K562 (cell line): Measurements from ENCODE around the gene NDUFB8. TPM values are rescaled to one million over a fixed set of nuclear protein-coding genes. Genes with fewer than 3 reads are reported as not detected.
A peak's percentile ranks its signal among the peaks of the same experiment; 100 is the strongest.

Experiments
- ATF1 ChIP-seq, 2 experiments: fragments of 450-650 bp in 1 of 2; IDR thresholded peaks; 2 replicates each; pipeline ENCODE4 v1.6.1; 2016; ENCODE audit warnings: missing compliant biosample characterization in 1 of 2, missing genetic modification characterization in 1 of 2
- CBX1 ChIP-seq: sonication (generic); IDR thresholded peaks from 2 replicates; pipeline ENCODE4 v1.6.1; 2016; ENCODE audit warnings: antibody characterized with exemption, low read depth, mild to moderate bottlenecking
- HDAC6 ChIP-seq: IDR thresholded peaks from 2 replicates; pipeline ENCODE4 v1.6.1; 2012; ENCODE audit warnings: low read depth, mild to moderate bottlenecking, control low read depth, inconsistent platforms, low read length, moderate library complexity
- HDGF ChIP-seq: fragments of 450-650 bp; IDR thresholded peaks from 2 replicates; pipeline ENCODE4 v1.6.1; 2016
- HMGN3 ChIP-seq: IDR thresholded peaks from 2 replicates; pipeline ENCODE4 v1.6.1; 2011; ENCODE audit warnings: borderline replicate concordance, low read depth, mild to moderate bottlenecking, mixed read lengths, low read length; ENCODE audit not compliant: insufficient read length; ENCODE audit errors: extremely low read depth
- KLF6 ChIP-seq: fragments of 250-450 bp; sonication (Bioruptor Pico); IDR thresholded peaks from 2 replicates; pipeline ENCODE4 v1.4.0; 2020; ENCODE audit warnings: mild to moderate bottlenecking, moderate library complexity, borderline replicate concordance
- SMC3 ChIP-seq: conservative IDR thresholded peaks from 2 replicates; pipeline ENCODE4 v1.6.1; 2011; ENCODE audit warnings: low read depth, low read length, improper control_type of control experiment; ENCODE audit not compliant: insufficient read depth
- TCFL5 ChIP-seq: fragments of 250-450 bp; sonication (Bioruptor Pico); conservative IDR thresholded peaks from 2 replicates; pipeline ENCODE4 v1.6.1; 2021; ENCODE audit warnings: mild to moderate bottlenecking, moderate library complexity, matching md5 sums
- TGIF2 ChIP-seq: sonication (generic); formaldehyde crosslinking; IDR thresholded peaks from 2 replicates; pipeline ENCODE4 v1.8.1; 2022; ENCODE audit warnings: mild to moderate bottlenecking, missing genetic modification reagents, moderate library complexity
- ZNF324 ChIP-seq: fragments of 250-450 bp; sonication (Bioruptor Pico); IDR thresholded peaks from 2 replicates; pipeline ENCODE4 v1.4.0; 2020; ENCODE audit warnings: mild to moderate bottlenecking
- ZNF75A ChIP-seq: fragments of 450-650 bp; formaldehyde crosslinking; IDR thresholded peaks from 2 replicates; pipeline ENCODE4 v1.4.0; 2020; ENCODE audit warnings: mild to moderate bottlenecking
- ZNF766 ChIP-seq: fragments of 200-800 bp; sonication (Bioruptor generic); conservative IDR thresholded peaks from 2 replicates; pipeline ENCODE4 v1.6.1; 2016; ENCODE audit warnings: missing genetic modification characterization, missing compliant biosample characterization
- ZNF780A ChIP-seq: fragments of 250-450 bp; sonication (Bioruptor Pico); IDR thresholded peaks from 2 replicates; pipeline ENCODE4 v1.5.0; 2021; ENCODE audit warnings: mild to moderate bottlenecking
- polyA plus RNA-seq, 8 experiments: library from polyadenylated mRNA; depleted of rRNA in 4 of 8; stranded (reverse) in 5 of 8; unstranded in 3 of 8; fragments of >200 nt; fragmentation: Nextera tagmentation in 2 of 8; fragmentation: Illumina TruSeq in 1 of 8; extraction: Ambion mirVana in 2 of 8; extraction: Trizol in 1 of 8; gene quantifications; 2 replicates each; pipeline versions ENCODE4 v1.2.1 to v1.2.3, GENCODE V29; 2011 to 2014; ENCODE audit warnings: inconsistent platforms in 1 of 8, missing spikeins in 1 of 8
- total RNA-seq, 7 experiments: library from RNA; depleted of rRNA in 6 of 7; stranded (reverse); fragments of >200 nt in 6 of 7; fragmentation: Illumina TruSeq in 2 of 7; extraction: Trizol in 2 of 7; gene quantifications; 2 replicates each; pipeline versions ENCODE4 v1.2.1 to v1.2.3, GENCODE V29; 2011 to 2021; ENCODE audit warnings: low replicate concordance in 1 of 7
- TF ChIP-seq, protein P1 (sequence below): fragments of 250-450 bp; sonication (Bioruptor Pico); IDR thresholded peaks from 2 replicates; pipeline ENCODE4 v1.4.0; 2020
- TF ChIP-seq, protein P2 (sequence below): fragments of 450-650 bp; IDR thresholded peaks from 2 replicates; pipeline ENCODE4 v1.6.1; 2017; ENCODE audit warnings: antibody characterized with exemption, mild to moderate bottlenecking
- TF ChIP-seq, protein P3 (sequence below): fragments of 150-350 bp; conservative IDR thresholded peaks from 2 replicates; pipeline ENCODE4 v1.6.1; 2014; ENCODE audit warnings: low read length

NDUFB8 gene
- total and polyA plus RNA-seq, 9 of the 15 experiments (the other 6 are each of a cell fraction or from before 2014, with no cell fraction given), result 131 to 360 (median 199) TPM

DNA sequence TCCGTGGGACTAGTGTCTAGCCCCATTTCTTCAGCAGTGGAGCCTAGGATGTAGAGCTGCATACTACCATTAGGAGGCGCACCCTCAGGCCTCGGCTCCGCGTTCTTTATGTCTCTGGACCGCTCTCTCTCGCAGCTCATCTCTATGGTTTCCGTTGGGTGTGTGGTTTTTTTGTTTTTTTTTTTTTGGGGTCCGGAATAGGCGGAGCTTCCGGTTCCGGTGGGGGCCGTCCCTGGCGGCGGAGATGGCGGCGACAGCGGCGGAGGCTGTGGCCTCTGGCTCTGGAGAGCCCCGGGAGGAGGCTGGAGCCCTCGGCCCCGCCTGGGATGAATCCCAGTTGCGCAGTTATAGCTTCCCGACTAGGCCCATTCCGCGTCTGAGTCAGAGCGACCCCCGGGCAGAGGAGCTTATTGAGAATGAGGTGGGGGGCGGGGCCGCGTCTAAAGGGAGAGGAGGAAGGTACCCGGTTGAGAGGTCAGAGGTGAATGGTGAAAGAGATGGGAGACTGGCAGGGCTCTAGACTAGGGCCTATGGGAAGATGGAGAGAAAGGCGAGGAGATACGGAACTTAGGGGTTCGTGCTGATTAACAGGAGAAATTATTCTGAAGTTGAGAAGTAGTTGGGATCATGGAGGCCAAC, 6.2 kb upstream of the NDUFB8 start, which contains the start of gene HIF1AN (continued):
- TF ChIP-seq KLF6, result no peak
- TF ChIP-seq CBX1, result no peak
- TF ChIP-seq, protein P1, sequence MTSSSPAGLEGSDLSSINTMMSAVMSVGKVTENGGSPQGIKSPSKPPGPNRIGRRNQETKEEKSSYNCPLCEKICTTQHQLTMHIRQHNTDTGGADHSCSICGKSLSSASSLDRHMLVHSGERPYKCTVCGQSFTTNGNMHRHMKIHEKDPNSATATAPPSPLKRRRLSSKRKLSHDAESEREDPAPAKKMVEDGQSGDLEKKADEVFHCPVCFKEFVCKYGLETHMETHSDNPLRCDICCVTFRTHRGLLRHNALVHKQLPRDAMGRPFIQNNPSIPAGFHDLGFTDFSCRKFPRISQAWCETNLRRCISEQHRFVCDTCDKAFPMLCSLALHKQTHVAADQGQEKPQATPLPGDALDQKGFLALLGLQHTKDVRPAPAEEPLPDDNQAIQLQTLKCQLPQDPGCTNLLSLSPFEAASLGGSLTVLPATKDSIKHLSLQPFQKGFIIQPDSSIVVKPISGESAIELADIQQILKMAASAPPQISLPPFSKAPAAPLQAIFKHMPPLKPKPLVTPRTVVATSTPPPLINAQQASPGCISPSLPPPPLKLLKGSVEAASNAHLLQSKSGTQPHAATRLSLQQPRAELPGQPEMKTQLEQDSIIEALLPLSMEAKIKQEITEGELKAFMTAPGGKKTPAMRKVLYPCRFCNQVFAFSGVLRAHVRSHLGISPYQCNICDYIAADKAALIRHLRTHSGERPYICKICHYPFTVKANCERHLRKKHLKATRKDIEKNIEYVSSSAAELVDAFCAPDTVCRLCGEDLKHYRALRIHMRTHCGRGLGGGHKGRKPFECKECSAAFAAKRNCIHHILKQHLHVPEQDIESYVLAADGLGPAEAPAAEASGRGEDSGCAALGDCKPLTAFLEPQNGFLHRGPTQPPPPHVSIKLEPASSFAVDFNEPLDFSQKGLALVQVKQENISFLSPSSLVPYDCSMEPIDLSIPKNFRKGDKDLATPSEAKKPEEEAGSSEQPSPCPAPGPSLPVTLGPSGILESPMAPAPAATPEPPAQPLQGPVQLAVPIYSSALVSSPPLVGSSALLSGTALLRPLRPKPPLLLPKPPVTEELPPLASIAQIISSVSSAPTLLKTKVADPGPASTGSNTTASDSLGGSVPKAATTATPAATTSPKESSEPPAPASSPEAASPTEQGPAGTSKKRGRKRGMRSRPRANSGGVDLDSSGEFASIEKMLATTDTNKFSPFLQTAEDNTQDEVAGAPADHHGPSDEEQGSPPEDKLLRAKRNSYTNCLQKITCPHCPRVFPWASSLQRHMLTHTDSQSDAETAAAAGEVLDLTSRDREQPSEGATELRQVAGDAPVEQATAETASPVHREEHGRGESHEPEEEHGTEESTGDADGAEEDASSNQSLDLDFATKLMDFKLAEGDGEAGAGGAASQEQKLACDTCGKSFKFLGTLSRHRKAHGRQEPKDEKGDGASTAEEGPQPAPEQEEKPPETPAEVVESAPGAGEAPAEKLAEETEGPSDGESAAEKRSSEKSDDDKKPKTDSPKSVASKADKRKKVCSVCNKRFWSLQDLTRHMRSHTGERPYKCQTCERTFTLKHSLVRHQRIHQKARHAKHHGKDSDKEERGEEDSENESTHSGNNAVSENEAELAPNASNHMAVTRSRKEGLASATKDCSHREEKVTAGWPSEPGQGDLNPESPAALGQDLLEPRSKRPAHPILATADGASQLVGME (CRISPR knock-in tag), result no peak
- TF ChIP-seq, protein P2, sequence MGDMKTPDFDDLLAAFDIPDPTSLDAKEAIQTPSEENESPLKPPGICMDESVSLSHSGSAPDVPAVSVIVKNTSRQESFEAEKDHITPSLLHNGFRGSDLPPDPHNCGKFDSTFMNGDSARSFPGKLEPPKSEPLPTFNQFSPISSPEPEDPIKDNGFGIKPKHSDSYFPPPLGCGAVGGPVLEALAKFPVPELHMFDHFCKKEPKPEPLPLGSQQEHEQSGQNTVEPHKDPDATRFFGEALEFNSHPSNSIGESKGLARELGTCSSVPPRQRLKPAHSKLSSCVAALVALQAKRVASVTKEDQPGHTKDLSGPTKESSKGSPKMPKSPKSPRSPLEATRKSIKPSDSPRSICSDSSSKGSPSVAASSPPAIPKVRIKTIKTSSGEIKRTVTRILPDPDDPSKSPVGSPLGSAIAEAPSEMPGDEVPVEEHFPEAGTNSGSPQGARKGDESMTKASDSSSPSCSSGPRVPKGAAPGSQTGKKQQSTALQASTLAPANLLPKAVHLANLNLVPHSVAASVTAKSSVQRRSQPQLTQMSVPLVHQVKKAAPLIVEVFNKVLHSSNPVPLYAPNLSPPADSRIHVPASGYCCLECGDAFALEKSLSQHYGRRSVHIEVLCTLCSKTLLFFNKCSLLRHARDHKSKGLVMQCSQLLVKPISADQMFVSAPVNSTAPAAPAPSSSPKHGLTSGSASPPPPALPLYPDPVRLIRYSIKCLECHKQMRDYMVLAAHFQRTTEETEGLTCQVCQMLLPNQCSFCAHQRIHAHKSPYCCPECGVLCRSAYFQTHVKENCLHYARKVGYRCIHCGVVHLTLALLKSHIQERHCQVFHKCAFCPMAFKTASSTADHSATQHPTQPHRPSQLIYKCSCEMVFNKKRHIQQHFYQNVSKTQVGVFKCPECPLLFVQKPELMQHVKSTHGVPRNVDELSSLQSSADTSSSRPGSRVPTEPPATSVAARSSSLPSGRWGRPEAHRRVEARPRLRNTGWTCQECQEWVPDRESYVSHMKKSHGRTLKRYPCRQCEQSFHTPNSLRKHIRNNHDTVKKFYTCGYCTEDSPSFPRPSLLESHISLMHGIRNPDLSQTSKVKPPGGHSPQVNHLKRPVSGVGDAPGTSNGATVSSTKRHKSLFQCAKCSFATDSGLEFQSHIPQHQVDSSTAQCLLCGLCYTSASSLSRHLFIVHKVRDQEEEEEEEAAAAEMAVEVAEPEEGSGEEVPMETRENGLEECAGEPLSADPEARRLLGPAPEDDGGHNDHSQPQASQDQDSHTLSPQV, result no peak
- TF ChIP-seq ATF1 (CRISPR knock-in tag; IDR thresholded peaks at IDR 0.05), result no peak
- peak; percentile 51 for TF ChIP-seq ATF1 (tag; IDR thresholded peaks at IDR 0.05)
- no peak for TF ChIP-seq HDGF
- no peak for TF ChIP-seq TCFL5 (CRISPR knock-in tag)
- no peak for TF ChIP-seq ZNF780A
- TF ChIP-seq ZNF324 (CRISPR knock-in tag), result no peak
- TF ChIP-seq ZNF75A (CRISPR knock-in tag), result no peak
- no peak for TF ChIP-seq ZNF766 (CRISPR knock-in tag)
- no peak for TF ChIP-seq SMC3
- no peak for TF ChIP-seq HDAC6
- TF ChIP-seq HMGN3, result no peak
- no peak for TF ChIP-seq TGIF2 (CRISPR knock-in tag)
- TF ChIP-seq, protein P3, sequence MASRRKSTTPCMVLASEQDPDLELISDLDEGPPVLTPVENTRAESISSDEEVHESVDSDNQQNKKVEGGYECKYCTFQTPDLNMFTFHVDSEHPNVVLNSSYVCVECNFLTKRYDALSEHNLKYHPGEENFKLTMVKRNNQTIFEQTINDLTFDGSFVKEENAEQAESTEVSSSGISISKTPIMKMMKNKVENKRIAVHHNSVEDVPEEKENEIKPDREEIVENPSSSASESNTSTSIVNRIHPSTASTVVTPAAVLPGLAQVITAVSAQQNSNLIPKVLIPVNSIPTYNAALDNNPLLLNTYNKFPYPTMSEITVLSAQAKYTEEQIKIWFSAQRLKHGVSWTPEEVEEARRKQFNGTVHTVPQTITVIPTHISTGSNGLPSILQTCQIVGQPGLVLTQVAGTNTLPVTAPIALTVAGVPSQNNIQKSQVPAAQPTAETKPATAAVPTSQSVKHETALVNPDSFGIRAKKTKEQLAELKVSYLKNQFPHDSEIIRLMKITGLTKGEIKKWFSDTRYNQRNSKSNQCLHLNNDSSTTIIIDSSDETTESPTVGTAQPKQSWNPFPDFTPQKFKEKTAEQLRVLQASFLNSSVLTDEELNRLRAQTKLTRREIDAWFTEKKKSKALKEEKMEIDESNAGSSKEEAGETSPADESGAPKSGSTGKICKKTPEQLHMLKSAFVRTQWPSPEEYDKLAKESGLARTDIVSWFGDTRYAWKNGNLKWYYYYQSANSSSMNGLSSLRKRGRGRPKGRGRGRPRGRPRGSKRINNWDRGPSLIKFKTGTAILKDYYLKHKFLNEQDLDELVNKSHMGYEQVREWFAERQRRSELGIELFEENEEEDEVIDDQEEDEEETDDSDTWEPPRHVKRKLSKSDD, result 0 out of 2 replicates have a peak, but pooled peaks have one; percentile 55
